AG09319 (cell line): ENCODE results near the gene PARD3.

ENCODE experiments used
- DNase-seq: peaks from one replicate; pipeline ENCODE4 v3.0.0-alpha.2; 2010; ENCODE audit warnings: low read depth; ENCODE audit errors: extremely low read depth
- CTCF ChIP-seq: IDR thresholded peaks from 2 replicates; pipeline ENCODE4 v1.5.1; 2011; ENCODE audit warnings: low read depth, mild to moderate bottlenecking, inconsistent platforms, low read length, moderate library complexity

Gene PARD3

GRCh38 chr10:34426041-34426440 is 389.1 kb downstream of the PARD3 start:
- no peak for TF ChIP-seq CTCF
- DNase-seq = no peak

- DNase-seq = no peak
These were observed 391.1 kb downstream of the PARD3 start for GRCh38 chr10:34423673-34424625.

GRCh38 chr10:34420795-34421194 is 394.3 kb downstream of the PARD3 start:
- DNase-seq = no peak
- TF ChIP-seq CTCF = no peak

More at GRCh38 chr10:34423673-34424625, 391.1 kb downstream of the PARD3 start:
- TF ChIP-seq CTCF = no peak

GRCh38 chr10:34420273-34420672 is 394.8 kb downstream of the PARD3 start:
- DNase-seq = no peak
- no peak for TF ChIP-seq CTCF

GRCh38 chr10:34415039-34415438 is 400.1 kb downstream of the PARD3 start:
- DNase-seq = no peak
- no peak for TF ChIP-seq CTCF

- DNase-seq = no peak
- TF ChIP-seq CTCF = no peak
These were observed 401.1 kb downstream of the PARD3 start for GRCh38 chr10:34413756-34414587.

GRCh38 chr10:34413214-34413613 is 401.9 kb downstream of the PARD3 start:
- no peak for TF ChIP-seq CTCF
- no peak for DNase-seq
